Mononuclear cell (primary cell): Measurements from ENCODE around the gene HLA-DPA1. TPM values are rescaled to one million over a fixed set of nuclear protein-coding genes. Genes with fewer than 3 reads are reported as not detected.

Source experiments
- H3K27me3 ChIP-seq: 2 replicates; pipeline ENCODE4 v1.6.0; 2011; ENCODE audit warnings: low read length, control low read depth; ENCODE audit not compliant: insufficient read depth
- H3K4me1 ChIP-seq: 2 replicates; pipeline ENCODE4 v1.5.1; 2011; ENCODE audit warnings: mild to moderate bottlenecking, low read length, control low read depth; ENCODE audit not compliant: insufficient read depth
- H3K4me3 ChIP-seq: 2 replicates; pipeline ENCODE4 v1.5.1; 2011; ENCODE audit warnings: mild to moderate bottlenecking, low read length, moderate library complexity
- H3K9me3 ChIP-seq: 2 replicates; pipeline ENCODE4 v1.5.1; 2011; ENCODE audit warnings: low read depth, mild to moderate bottlenecking, control low read depth, low read length
- total RNA-seq: library from RNA; depleted of rRNA; stranded (reverse); fragments of >200 nt; gene quantifications from one replicate; pipeline ENCODE4 v1.2.3, GENCODE V29; 2012

Gene HLA-DPA1
- total RNA-seq, 1 donor: 271 TPM

DNA sequence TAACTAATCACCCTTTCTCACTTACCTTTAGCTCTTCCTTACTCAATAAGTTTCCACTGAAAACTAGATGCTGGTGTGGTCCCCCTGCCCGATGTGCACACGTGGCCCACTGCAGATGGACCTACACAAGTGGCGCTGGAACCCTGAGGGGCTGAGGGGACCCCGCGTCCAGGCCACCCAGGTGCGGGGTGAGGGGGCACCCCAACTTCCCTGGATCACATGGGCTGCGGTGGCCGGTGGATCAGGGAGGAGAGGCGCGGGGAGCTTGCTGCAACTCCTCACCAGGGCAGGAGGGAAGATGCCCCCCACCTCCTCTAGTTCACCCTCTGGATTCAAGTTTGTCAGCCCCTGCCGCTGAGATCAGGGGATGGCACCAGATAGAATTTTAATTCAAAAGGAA is 51.5 kb downstream of the HLA-DPA1 start:
- no peaks in the 10 kb centered on the region for H3K27me3 ChIP-seq
- no peaks in the 10 kb centered on the region for H3K9me3 ChIP-seq
- no peak overlapping the region for H3K4me3 ChIP-seq
- peaks cover 37% of the 10 kb centered on the region for H3K4me1 ChIP-seq

DNA sequence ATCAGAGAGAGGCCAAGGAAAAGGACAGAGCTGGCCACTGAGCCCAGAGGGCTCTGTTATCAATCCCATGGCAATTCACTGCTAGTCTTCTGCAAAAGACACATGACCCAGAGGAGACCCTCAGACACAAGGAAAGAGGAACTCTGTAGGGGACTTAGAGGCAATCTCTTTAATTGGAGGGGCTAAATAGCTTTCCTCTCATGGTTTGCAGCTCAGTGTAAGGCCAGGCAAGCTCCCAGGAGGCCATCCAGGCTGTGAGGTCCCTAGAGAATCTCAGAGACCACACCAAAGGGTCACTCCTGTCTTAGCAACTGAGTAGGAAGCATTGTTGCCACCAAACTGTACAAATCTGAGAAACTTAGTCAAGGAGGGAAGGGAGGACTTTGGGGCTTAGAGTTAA is 54.1 kb downstream of the HLA-DPA1 start:
- Histone ChIP-seq H3K9me3 (no peaks in the 10 kb centered on the region), H3K27me3 (no peaks in the 10 kb centered on the region), H3K4me3 (no peak overlapping the region), H3K4me1 (peaks cover 41% of the 10 kb centered on the region)

DNA sequence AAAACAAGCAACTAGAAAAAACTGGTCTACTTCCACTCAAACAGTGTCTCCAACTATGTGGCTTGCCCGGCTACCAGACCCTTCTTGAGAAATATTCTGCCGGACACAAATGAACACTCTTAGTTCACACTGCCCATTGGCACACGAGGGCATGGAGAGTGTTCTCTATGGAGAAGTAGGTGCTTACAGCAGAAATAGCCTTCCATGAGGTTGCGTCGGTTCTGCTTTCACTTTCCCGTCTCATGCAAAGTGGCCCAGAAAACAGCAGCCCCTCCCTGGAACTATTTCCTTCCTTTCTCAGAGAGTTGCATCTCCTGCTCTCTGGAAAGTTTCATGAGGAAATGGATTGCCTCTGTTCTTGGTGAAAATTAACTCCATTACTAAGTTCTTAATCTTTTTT is 54.5 kb downstream of the HLA-DPA1 start:
- Histone ChIP-seq H3K27me3 (no peaks in the 10 kb centered on the region), H3K9me3 (no peaks in the 10 kb centered on the region), H3K4me3 (no peak overlapping the region), H3K4me1 (peaks cover 41% of the 10 kb centered on the region)

DNA sequence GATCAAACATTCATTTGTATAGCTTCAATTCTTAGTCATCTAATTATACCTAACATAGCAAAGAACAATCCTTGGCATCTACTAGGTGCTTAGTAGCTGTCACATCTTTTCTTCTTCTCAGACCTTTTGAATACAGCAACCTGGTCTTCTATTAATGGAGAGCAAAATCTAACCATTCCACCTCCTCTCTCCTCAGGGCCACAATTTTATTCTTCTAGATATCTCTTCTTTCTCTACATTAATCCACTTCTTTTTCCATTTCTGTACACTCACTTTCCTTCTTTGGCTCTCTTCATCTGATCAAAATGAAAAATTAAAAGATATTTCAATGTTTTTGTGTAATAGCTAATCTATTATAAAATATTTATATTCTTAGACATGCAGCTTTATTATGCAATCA is 55.0 kb downstream of the HLA-DPA1 start:
- H3K27me3 ChIP-seq: no peaks in the 10 kb centered on the region
- no peaks in the 10 kb centered on the region for H3K9me3 ChIP-seq
- no peak overlapping the region for H3K4me3 ChIP-seq
- H3K4me1 ChIP-seq: peaks cover 41% of the 10 kb centered on the region

DNA sequence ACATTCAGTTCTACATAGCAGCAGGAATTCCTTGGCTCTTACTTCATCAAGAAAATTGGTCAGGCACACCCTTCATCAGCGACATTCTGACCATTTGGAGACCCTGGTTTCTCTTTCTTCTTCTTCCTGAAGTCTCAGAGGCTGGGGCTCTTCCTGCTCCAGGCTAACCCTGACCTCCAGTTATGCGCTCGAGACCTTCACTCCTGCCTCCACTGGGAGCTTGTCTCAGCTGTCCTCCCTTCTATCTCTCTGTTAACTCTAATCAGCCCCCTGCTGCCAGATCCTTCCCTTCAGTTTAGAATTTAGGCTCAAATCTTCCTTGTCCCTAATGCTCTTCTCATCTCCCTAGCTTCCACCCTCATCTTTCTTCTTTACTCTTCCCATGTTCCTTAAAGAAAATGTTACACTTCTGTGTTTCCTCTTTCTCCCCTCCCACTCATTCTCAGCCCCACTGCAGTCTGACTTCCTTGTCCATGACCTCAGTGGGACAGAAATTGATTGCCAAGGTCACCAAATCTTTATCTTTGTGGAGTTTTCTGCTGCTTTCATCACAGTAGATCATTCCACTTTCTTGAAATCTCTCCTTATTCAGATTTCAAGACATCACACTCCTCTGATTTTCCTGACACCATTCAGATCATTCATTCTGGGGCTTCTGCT is 55.6 kb downstream of the HLA-DPA1 start:
- peaks cover 41% of the 10 kb centered on the region for H3K4me1 ChIP-seq
- H3K9me3 ChIP-seq: no peaks in the 10 kb centered on the region
- no peaks in the 10 kb centered on the region for H3K27me3 ChIP-seq
- H3K4me3 ChIP-seq: no peak overlapping the region

DNA sequence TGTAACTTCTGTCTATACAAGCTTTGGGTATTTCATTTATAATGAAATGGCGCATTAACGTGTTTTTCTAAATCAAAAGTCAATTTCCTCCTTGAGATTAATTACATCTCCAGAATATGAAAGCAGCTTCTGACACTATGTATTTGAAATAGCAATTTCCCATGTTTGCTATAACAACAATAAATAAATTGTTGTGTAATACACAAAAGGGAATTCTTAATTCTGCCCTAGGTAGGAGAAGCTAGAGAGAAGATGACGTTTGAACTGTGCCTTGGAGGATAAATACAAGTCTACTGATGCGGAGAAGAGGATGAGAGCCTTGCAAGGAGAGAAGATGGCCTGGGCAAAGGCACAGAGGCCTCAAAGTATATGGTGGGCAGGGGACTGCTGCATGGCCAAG is 56.4 kb downstream of the HLA-DPA1 start:
- peaks cover 41% of the 10 kb centered on the region for H3K4me1 ChIP-seq
- no peaks in the 10 kb centered on the region for H3K27me3 ChIP-seq
- H3K4me3 ChIP-seq: no peak overlapping the region
- no peaks in the 10 kb centered on the region for H3K9me3 ChIP-seq

DNA sequence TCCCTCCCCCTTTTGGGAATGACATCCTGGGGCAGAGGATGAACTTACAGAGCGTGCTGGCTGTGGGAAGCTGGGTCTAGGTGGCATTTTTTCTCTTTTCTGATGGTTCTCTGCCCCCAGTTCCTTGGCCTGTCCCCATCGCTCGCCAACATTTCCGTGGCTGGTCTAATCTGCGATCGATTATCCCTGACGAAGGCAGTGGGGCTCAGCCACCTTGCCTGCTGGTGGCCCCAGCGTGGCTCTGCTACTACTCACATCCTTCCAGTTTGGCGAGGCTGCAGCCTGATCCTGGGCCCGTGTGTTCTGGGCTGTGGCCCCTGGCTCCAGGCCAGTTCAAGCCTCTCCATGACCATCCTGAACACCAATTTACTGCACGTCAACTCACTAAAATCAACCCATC is 57.7 kb downstream of the HLA-DPA1 start:
- Histone ChIP-seq H3K27me3 (no peaks in the 10 kb centered on the region), H3K9me3 (no peaks in the 10 kb centered on the region), H3K4me1 (peaks cover 41% of the 10 kb centered on the region), H3K4me3 (no peak overlapping the region)

DNA sequence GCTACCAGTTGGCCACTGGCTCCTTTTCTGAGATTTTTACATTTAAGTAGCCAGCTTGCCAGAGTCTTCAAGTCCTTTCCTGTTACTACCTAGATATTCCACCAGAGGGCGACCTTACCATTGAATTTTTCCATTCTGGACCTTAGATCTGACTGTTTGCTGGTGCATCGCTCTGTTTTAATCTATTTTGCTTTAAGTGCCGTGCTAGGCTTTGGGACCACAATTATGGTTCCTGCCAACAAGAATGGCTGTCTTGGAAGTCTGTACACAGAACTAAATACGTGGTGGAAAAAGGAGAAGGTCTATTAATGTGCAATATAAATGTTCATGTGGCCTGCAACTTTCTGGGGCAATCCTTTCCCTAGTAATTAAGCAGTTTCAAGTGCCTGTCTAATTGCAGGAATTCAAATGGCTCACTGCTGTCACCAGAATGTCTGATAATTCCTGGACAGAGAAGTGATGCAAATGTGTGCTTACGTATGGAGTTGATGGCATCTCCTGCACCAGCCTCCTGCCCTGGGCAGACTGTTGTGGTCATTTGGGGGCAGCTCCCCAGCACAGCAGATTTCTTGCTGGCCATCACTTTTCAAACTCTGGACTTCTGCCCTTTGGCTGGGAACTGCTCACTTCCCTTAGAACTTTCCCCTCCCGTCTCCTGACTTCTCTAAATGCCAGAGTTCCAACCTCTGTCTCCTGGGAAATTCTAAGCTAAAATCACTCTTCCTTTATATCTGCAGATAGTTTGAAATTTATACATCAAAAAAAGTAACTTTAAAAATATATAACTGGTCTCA is 58.4 kb downstream of the HLA-DPA1 start:
- H3K27me3 ChIP-seq: no peaks in the 10 kb centered on the region
- H3K4me3 ChIP-seq: no peak overlapping the region
- H3K4me1 ChIP-seq: peaks cover 38% of the 10 kb centered on the region
- H3K9me3 ChIP-seq: no peaks in the 10 kb centered on the region

Other genes starting within 250 kb of the HLA-DPA1 start
- 45.0 TPM for gene TAP2, start 234.9 kb downstream of the HLA-DPA1 start, total RNA-seq
- 81.4 TPM for gene PSMB8, start 229.6 kb downstream of the HLA-DPA1 start, total RNA-seq
- gene TAP1, start 219.9 kb downstream of the HLA-DPA1 start, total RNA-seq: 67.2 TPM
- 18.7 TPM for gene PSMB9, start 219.5 kb downstream of the HLA-DPA1 start, total RNA-seq
- 67.8 TPM for gene HLA-DMB, start 132.6 kb downstream of the HLA-DPA1 start, total RNA-seq
- gene HLA-DMA, start 120.6 kb downstream of the HLA-DPA1 start, total RNA-seq: 89.0 TPM
- 193 TPM for gene BRD2, start 105.1 kb downstream of the HLA-DPA1 start, total RNA-seq
- gene HLA-DOA, start 64.1 kb downstream of the HLA-DPA1 start, total RNA-seq: 16.2 TPM
- 166 TPM for gene HLA-DPB1, start 2.3 kb upstream of the HLA-DPA1 start, total RNA-seq
- gene COL11A2, start 118.8 kb upstream of the HLA-DPA1 start, total RNA-seq: 0.63 TPM
- gene RXRB, start 127.0 kb upstream of the HLA-DPA1 start, total RNA-seq: 11.3 TPM
- 10.7 TPM for gene SLC39A7, start 127.2 kb upstream of the HLA-DPA1 start, total RNA-seq
- gene HSD17B8, start 131.0 kb upstream of the HLA-DPA1 start, total RNA-seq: 6.4 TPM
- gene RING1, start 134.9 kb upstream of the HLA-DPA1 start, total RNA-seq: 11.4 TPM
- 27.8 TPM for gene VPS52, start 198.2 kb upstream of the HLA-DPA1 start, total RNA-seq
- gene RPS18, start 198.4 kb upstream of the HLA-DPA1 start, total RNA-seq: 4,638 TPM
- gene B3GALT4, start 203.5 kb upstream of the HLA-DPA1 start, total RNA-seq: 11.1 TPM
- 19.4 TPM for gene WDR46, start 215.6 kb upstream of the HLA-DPA1 start, total RNA-seq
- gene PFDN6, start 216.0 kb upstream of the HLA-DPA1 start, total RNA-seq: 11.1 TPM
- 14.7 TPM for gene RGL2, start 225.3 kb upstream of the HLA-DPA1 start, total RNA-seq
- 188 TPM for gene TAPBP, start 240.4 kb upstream of the HLA-DPA1 start, total RNA-seq
- gene ZBTB22, start 244.1 kb upstream of the HLA-DPA1 start, total RNA-seq: 12.6 TPM
- gene DAXX, start 249.3 kb upstream of the HLA-DPA1 start, total RNA-seq: 15.2 TPM